ENCODE results near the gene TMEM181.

DNA sequence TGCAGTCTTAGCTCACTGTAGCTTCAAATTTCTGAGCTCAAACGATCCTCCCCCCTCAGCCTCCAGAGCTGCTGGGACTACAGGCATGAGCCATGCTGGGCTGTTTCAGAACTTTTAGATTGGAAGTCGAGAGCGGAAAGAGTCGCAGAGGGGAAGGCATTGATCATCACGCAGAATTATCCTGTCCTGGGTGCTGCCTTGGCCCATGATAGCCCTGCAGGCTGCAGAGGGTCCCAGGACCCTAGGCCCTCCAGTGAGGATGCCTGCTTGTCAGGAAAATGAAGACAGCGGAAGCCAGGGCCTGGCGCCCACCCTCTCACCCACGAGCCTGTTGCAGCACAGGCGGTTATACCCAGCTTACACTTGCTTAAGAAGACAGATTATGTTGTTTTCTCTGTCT is 9.1 kb downstream of the TMEM181 start:
- TF ChIP-seq, protein P1, sequence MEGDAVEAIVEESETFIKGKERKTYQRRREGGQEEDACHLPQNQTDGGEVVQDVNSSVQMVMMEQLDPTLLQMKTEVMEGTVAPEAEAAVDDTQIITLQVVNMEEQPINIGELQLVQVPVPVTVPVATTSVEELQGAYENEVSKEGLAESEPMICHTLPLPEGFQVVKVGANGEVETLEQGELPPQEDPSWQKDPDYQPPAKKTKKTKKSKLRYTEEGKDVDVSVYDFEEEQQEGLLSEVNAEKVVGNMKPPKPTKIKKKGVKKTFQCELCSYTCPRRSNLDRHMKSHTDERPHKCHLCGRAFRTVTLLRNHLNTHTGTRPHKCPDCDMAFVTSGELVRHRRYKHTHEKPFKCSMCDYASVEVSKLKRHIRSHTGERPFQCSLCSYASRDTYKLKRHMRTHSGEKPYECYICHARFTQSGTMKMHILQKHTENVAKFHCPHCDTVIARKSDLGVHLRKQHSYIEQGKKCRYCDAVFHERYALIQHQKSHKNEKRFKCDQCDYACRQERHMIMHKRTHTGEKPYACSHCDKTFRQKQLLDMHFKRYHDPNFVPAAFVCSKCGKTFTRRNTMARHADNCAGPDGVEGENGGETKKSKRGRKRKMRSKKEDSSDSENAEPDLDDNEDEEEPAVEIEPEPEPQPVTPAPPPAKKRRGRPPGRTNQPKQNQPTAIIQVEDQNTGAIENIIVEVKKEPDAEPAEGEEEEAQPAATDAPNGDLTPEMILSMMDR (IDR thresholded peaks at IDR 0.05): no peak
- no peak for TF ChIP-seq EP300 (IDR thresholded peaks at IDR 0.05)
